ENCODE results near the gene SCNN1B.

DNA sequence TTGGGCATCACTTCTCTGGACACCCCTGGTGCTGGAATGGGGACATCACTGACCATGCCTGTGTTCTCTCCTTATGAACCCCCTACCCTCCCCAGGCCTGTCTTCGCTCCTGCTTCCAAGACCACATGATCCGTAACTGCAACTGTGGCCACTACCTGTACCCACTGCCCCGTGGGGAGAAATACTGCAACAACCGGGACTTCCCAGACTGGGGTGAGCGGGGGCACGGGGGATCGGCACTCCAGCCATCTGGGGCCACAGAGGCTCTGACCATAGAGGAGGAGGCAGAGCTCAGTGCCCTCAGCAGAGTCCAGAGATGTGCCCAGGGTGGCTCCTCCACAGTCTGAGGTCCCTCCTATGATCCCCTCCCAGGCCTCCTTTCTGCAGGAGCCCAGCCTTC, 73.5 kb downstream of the SCNN1B start:
- no peak for TF ChIP-seq CTCF (conservative IDR thresholded peaks at IDR 0.05 in 1 of 2, IDR thresholded peaks at IDR 0.05 in 1 of 2; ENCODE audit: extremely low read depth in 1 of 2, insufficient read depth in 1 of 2, low read depth in 1 of 2, low read length in 2 of 2)
- TF ChIP-seq EZH2 (IDR thresholded peaks at IDR 0.05; ENCODE audit: borderline replicate concordance, low read length): no peak
